Panc1 (cell line): ENCODE results near the gene DIAPH3. TPM values are rescaled to one million over a fixed set of nuclear protein-coding genes. Genes with fewer than 3 reads are reported as not detected.

Experiments
- ATAC-seq: fragments of 200-7000 bp; cut with Tn5 transposase; 2 replicates; pipeline ENCODE4 v1.9.1; 2020; ENCODE audit warnings: mild to moderate bottlenecking, moderate library complexity
- BruUV-seq: library from RNA; stranded (reverse); fragments of 400-500 nt; replicated peaks from 2 replicates; lab custom pipeline; 2021; lab: Mats Ljungman, UMichigan
- CTCF ChIA-PET: fragments of 300-600 bp; sonication (Branson Sonifier 250); formaldehyde crosslinking; loops from one replicate; lab custom pipeline; 2022; ENCODE audit warnings: antibody characterized with exemption; lab: Charles Lee
- POLR2A ChIA-PET: fragments of 300-600 bp; sonication (Branson Sonifier 250); formaldehyde crosslinking; loops from one replicate; lab custom pipeline; 2022; ENCODE audit warnings: antibody characterized with exemption; lab: Charles Lee
- DNase-seq: peaks from one replicate; pipeline ENCODE4 v3.0.0-alpha.2; 2010; ENCODE audit warnings: low read depth, low spot score
- H3K27ac ChIP-seq: 2 replicates; pipeline ENCODE4 v1.5.1; 2011; ENCODE audit warnings: mild to moderate bottlenecking, low read length, inconsistent platforms
- H3K27me3 ChIP-seq: fragments of 200-500 bp; sonication (Bioruptor generic); 2 replicates; pipeline ENCODE4 v1.6.0; 2014; ENCODE audit warnings: low read length, inconsistent platforms; ENCODE audit not compliant: control insufficient read depth, insufficient read depth
- H3K36me3 ChIP-seq: fragments of 200-500 bp; sonication (Bioruptor generic); 2 replicates; pipeline ENCODE4 v1.5.1; 2014; ENCODE audit warnings: inconsistent platforms, mild to moderate bottlenecking, low read length, moderate library complexity; ENCODE audit not compliant: control insufficient read depth, insufficient read depth
- H3K4me1 ChIP-seq: 2 replicates; pipeline ENCODE4 v1.5.1; 2011; ENCODE audit warnings: inconsistent platforms, mild to moderate bottlenecking, low read length, moderate library complexity; ENCODE audit not compliant: control insufficient read depth, insufficient read depth
- H3K4me3 ChIP-seq, 2 experiments: 2 replicates each; pipeline ENCODE4 v1.5.1; 2011 to 2012; ENCODE audit warnings: low read depth in 2 of 2, low read length in 2 of 2, mild to moderate bottlenecking in 2 of 2, inconsistent platforms in 1 of 2, moderate library complexity in 1 of 2
- H3K9me3 ChIP-seq: fragments of 200-500 bp; sonication (Bioruptor generic); 2 replicates; pipeline ENCODE4 v1.5.1; 2014; ENCODE audit warnings: low read depth, mild to moderate bottlenecking, inconsistent platforms, low read length, moderate library complexity; ENCODE audit not compliant: control insufficient read depth, insufficient read depth
- POLR2AphosphoS5 ChIP-seq: IDR thresholded peaks from 2 replicates; pipeline ENCODE4 v1.6.1; 2012; ENCODE audit warnings: mild to moderate bottlenecking, low read depth, low read length, moderate library complexity
- SIN3A ChIP-seq: IDR thresholded peaks from 2 replicates; pipeline ENCODE4 v1.6.1; 2012; ENCODE audit warnings: low read depth, mild to moderate bottlenecking, low read length, moderate library complexity, borderline replicate concordance; ENCODE audit not compliant: insufficient read depth
- TCF7L2 ChIP-seq: IDR thresholded peaks from 2 replicates; pipeline ENCODE4 v1.6.1; 2011; ENCODE audit warnings: mild to moderate bottlenecking, low read depth, low read length, inconsistent platforms
- in situ Hi-C: cut with HindIII; loops from 2 replicates; pipeline ENCODE4 v1.10.0; 2016; ENCODE audit warnings: low sequenced_read_pairs, low pct_unique_long_range_greater_than_20kb
- intact Hi-C: fragments of 100-400 bp; cut with micrococcal nuclease; formaldehyde crosslinking; loops from one replicate; pipeline ENCODE4 v1.10.0; 2022; ENCODE audit not compliant: unreplicated experiment
- total RNA-seq: library from RNA; stranded (reverse); gene quantifications from one replicate; pipeline ENCODE4 v1.2.1, GENCODE V29; 2021; ENCODE audit not compliant: unreplicated experiment
- TF ChIP-seq, protein P1 (sequence below): fragments of 450-650 bp; IDR thresholded peaks from 2 replicates; pipeline ENCODE4 v1.5.1; 2017; ENCODE audit warnings: mild to moderate bottlenecking
- TF ChIP-seq, protein P2 (sequence below), 2 experiments: IDR thresholded peaks; 2 replicates each; pipeline ENCODE4 v1.6.1; 2011 to 2012; ENCODE audit warnings: low read depth in 2 of 2, control low read depth in 1 of 2, low read length in 1 of 2, mild to moderate bottlenecking in 1 of 2, moderate library complexity in 1 of 2; ENCODE audit not compliant: insufficient read depth in 1 of 2

DIAPH3 gene
- total RNA-seq, 1 experiment from 2014 or later, result 15.4 TPM

DNA sequence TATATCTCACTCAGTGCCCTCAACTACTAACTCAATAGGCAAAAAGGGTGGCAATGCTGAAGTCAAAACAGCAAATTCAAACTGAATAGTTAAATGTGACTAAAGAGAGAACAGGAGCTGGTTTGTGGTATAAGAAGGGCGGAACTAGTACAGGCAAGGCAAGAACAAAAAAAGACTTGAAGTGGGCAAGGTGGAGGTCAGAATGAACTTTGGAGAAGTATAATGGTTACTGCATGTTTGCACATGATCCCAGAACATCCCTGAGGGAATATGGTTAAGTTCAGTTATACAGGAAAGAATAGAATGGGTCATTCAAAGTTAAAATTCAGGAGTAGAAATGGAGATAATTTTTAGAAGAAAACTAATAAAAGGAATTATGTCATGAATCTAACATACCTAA, 85.5 kb downstream of the DIAPH3 start:
- no TSS peak for BruUV-seq
- H3K4me1 ChIP-seq, result no peaks in the 10 kb centered on the region
- DNase-seq (no peak), ATAC-seq (no peak)
- intact Hi-C loops (no loop called here), in situ Hi-C loops (no loop called here)
- no peaks in the 10 kb centered on the region for H3K36me3 ChIP-seq
- H3K27ac ChIP-seq, result no peak overlapping the region
- ChIA-PET POLR2A (no interaction called here), CTCF (no interaction called here)
- H3K4me3 ChIP-seq, result no peak overlapping the region
- TF ChIP-seq POLR2AphosphoS5 (no peak), TCF7L2 (no peak), SIN3A (no peak)
- TF ChIP-seq, protein P1, sequence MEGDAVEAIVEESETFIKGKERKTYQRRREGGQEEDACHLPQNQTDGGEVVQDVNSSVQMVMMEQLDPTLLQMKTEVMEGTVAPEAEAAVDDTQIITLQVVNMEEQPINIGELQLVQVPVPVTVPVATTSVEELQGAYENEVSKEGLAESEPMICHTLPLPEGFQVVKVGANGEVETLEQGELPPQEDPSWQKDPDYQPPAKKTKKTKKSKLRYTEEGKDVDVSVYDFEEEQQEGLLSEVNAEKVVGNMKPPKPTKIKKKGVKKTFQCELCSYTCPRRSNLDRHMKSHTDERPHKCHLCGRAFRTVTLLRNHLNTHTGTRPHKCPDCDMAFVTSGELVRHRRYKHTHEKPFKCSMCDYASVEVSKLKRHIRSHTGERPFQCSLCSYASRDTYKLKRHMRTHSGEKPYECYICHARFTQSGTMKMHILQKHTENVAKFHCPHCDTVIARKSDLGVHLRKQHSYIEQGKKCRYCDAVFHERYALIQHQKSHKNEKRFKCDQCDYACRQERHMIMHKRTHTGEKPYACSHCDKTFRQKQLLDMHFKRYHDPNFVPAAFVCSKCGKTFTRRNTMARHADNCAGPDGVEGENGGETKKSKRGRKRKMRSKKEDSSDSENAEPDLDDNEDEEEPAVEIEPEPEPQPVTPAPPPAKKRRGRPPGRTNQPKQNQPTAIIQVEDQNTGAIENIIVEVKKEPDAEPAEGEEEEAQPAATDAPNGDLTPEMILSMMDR, result no peak
- TF ChIP-seq, protein P2, sequence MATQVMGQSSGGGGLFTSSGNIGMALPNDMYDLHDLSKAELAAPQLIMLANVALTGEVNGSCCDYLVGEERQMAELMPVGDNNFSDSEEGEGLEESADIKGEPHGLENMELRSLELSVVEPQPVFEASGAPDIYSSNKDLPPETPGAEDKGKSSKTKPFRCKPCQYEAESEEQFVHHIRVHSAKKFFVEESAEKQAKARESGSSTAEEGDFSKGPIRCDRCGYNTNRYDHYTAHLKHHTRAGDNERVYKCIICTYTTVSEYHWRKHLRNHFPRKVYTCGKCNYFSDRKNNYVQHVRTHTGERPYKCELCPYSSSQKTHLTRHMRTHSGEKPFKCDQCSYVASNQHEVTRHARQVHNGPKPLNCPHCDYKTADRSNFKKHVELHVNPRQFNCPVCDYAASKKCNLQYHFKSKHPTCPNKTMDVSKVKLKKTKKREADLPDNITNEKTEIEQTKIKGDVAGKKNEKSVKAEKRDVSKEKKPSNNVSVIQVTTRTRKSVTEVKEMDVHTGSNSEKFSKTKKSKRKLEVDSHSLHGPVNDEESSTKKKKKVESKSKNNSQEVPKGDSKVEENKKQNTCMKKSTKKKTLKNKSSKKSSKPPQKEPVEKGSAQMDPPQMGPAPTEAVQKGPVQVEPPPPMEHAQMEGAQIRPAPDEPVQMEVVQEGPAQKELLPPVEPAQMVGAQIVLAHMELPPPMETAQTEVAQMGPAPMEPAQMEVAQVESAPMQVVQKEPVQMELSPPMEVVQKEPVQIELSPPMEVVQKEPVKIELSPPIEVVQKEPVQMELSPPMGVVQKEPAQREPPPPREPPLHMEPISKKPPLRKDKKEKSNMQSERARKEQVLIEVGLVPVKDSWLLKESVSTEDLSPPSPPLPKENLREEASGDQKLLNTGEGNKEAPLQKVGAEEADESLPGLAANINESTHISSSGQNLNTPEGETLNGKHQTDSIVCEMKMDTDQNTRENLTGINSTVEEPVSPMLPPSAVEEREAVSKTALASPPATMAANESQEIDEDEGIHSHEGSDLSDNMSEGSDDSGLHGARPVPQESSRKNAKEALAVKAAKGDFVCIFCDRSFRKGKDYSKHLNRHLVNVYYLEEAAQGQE (IDR thresholded peaks at IDR 0.05; ENCODE audit: insufficient read depth in 1 of 2, low read depth in 2 of 2, low read length in 1 of 2), result no peak
- H3K27me3 ChIP-seq, result no peaks in the 10 kb centered on the region
- no peaks in the 10 kb centered on the region for H3K9me3 ChIP-seq

DNA sequence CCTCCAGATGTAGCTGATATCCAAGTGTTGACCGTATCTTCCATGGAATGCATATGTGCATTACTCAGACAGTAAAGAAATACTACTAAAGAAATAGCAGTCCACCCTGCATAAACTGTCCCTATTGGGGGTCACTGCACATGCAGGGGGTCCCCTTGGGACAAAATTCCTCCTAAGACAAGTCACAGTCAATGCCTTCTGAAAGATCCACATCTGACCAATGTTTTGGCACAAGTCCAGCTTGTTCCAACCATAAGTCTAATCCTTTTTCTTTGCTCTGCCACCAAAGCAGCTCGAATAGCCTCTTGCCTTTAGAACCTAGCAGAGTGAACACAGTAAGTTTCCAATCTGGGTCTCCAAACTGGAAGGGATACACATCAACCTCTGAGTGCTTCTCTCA, 87.9 kb downstream of the DIAPH3 start:
- no TSS peak for BruUV-seq
- intact Hi-C loops, result no loop called here
- TF ChIP-seq, protein P1, result no peak
- TF ChIP-seq TCF7L2, result no peak
- TF ChIP-seq POLR2AphosphoS5, result no peak
- TF ChIP-seq SIN3A, result no peak
- TF ChIP-seq, protein P2 (IDR thresholded peaks at IDR 0.05; ENCODE audit: insufficient read depth in 1 of 2, low read depth in 2 of 2, low read length in 1 of 2), result no peak
- H3K4me1 ChIP-seq, result no peaks in the 10 kb centered on the region
- no peaks in the 10 kb centered on the region for H3K27me3 ChIP-seq
- H3K4me3 ChIP-seq, result no peak overlapping the region
- H3K36me3 ChIP-seq, result no peaks in the 10 kb centered on the region
- DNase-seq, result no peak
- no peak overlapping the region for H3K27ac ChIP-seq
- ChIA-PET CTCF (no interaction called here), POLR2A (no interaction called here)
- in situ Hi-C loops, result no loop called here
- no peak for ATAC-seq
- no peaks in the 10 kb centered on the region for H3K9me3 ChIP-seq
